HFF-Myc (cell line): Measurements from ENCODE around the gene FRK.

Source experiments
- DNase-seq: peaks from one replicate; pipeline ENCODE4 v3.0.0-alpha.2; 2011; ENCODE audit warnings: low read depth; ENCODE audit errors: extremely low read depth
- H3K4me3 ChIP-seq: replicated peaks from 2 replicates; pipeline ENCODE4 v1.5.1; 2011; ENCODE audit warnings: low read depth, mild to moderate bottlenecking, control low read depth, low read length
- TF ChIP-seq, protein P1 (sequence below): IDR thresholded peaks from 2 replicates; pipeline ENCODE4 v1.5.1; 2012; ENCODE audit warnings: mild to moderate bottlenecking, low read depth, low read length, control low read depth; ENCODE audit errors: missing control alignments

Gene FRK

DNA sequence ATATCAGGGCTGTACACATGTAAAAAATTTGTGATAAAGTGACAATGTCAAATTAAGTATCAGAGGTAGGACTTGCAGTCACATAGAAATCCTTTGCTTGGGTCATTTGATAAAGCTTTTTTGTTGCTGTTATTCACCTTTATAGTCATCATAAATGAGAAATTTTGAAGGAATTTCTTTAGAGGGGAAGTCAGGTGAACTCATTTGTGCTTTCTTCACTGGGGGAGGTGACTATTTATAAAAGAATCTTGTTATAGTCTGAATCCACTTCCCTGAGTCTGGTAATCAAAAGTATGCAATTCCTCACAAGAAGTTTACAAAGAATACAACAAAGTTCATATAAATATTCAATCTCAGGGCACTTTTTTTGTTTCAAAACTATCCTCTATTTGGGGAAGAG is 47.7 kb downstream of the FRK start:
- H3K4me3 ChIP-seq = no peak overlapping the region
- TF ChIP-seq, protein P1, sequence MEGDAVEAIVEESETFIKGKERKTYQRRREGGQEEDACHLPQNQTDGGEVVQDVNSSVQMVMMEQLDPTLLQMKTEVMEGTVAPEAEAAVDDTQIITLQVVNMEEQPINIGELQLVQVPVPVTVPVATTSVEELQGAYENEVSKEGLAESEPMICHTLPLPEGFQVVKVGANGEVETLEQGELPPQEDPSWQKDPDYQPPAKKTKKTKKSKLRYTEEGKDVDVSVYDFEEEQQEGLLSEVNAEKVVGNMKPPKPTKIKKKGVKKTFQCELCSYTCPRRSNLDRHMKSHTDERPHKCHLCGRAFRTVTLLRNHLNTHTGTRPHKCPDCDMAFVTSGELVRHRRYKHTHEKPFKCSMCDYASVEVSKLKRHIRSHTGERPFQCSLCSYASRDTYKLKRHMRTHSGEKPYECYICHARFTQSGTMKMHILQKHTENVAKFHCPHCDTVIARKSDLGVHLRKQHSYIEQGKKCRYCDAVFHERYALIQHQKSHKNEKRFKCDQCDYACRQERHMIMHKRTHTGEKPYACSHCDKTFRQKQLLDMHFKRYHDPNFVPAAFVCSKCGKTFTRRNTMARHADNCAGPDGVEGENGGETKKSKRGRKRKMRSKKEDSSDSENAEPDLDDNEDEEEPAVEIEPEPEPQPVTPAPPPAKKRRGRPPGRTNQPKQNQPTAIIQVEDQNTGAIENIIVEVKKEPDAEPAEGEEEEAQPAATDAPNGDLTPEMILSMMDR = no peak
- no peak for DNase-seq

DNA sequence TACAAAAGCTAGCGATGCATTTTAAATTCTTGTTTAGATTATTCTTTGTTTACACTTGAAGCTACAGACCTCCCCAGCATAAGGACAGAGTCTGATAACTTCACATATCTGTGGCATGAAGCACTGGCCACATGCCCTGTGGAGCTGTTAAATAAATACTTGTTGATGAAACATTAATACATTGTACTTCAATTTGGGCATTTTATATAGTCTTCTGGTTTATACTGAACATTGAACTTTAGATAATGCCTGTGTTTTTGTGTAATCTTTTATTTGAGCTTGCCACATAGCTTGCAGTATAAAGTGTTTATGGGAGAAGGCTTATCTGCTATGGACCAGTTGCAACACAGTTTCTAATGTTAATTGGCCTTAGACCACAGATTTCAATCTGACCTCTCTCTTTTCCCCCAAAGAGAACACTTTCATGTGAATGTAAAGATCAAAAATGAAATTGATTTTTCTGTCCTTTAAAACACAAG is 48.2 kb downstream of the FRK start:
- TF ChIP-seq, protein P1 = no peak
- no peak overlapping the region for H3K4me3 ChIP-seq
- DNase-seq = no peak

DNA sequence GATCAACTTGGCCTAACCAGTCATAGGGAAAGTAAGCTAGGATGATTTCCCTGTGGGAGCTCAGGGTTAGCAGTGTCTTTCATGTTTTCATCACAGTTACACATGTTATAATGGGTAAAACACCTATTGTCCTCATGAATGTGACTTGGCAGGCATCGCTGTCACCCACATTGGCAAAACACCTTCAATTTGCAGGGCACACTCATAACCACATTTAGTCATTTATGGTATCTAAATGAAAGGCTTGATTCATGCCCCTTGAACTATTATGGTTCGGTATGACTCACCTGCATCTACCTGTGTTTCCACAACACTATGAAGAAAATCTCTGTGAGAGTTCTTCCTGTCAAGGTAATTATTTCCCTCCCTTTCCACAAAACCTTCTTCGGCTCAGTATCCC is 49.2 kb downstream of the FRK start:
- H3K4me3 ChIP-seq = no peak overlapping the region
- TF ChIP-seq, protein P1 = no peak
- DNase-seq = no peak

DNA sequence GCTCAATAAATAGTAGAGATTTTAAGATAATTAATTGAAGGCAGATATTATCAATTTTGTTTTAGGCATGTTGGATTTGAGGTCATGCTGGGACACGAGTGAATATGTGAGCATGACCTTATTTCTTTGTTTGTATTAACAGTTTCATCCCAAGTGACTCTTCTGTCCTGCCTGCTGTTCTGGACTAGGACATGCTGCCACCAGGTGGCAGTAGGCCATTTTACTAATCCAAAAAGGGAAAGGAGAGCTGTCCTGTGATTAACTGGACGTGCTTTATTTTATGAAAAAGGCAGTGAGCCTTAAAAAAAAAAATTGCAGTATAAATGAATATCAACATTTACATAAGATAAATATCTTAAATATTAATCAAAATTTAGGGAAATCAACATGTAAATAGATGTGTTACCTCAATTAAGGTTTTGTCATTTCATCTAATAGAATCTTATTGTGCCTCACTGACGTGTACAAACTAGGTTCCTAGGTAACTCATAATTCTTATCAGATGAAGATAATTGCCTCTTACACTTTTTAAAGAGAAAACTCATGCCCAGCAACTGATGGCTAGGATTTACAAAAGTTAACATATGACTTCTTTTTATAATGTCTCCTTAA is 49.8 kb downstream of the FRK start:
- H3K4me3 ChIP-seq = no peak overlapping the region
- peak; percentile 25 for DNase-seq
- TF ChIP-seq, protein P1 = peak; percentile 89

DNA sequence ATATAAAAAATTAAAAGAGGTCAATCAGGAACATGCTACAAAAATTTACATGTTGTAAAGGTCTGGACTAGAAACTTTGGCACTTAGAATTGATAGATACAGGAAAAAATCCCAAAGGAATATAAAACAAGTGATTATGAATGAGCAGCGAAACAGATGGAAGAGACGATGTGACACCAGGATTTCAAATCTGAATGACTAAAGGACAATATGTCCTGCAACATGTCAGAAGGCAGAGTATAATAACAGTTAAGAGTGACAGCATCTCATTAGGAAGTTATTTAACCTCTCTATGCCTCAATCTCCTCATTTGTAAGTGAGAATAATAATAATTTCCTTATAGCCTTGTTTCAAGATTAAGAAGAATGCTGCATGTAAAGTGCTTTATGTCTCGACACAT is 50.3 kb downstream of the FRK start:
- no peak for DNase-seq
- H3K4me3 ChIP-seq = no peak overlapping the region
- TF ChIP-seq, protein P1 = no peak

DNA sequence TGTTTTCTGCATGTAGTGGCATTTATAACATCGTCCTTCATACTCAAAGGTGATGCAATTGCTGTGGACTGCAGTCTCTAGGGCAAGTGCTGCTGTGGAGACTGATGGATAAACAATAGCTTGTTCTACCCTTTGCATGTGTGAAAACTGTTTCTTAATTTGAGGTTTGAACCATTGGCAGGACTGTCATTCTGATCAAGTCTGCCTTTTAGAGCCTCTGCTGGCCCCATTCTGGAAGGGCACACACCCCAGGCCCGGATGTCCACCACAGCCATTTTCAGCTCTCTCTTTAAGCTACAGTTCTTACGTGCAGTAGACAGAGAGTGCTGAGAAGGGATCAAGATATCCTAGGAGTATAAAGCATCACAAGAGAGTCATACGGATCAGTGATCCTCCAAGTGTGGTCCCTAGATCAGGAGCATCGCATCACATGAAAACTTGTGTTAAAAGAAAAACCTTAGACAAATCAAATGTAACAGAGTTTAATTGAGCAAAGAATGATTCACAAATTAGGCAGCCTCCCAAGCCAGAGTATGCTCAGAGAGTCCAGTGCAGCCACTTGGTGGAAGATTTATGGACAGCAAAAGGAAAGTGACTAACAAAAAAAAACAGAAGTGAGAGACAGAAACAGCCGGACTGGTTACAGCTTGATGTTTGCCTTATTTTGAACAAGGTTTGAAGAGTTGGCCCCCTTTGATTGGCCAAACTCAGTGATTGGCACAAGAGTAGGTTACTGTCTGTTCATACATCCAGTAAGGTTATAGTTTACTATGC is 52.0 kb downstream of the FRK start:
- TF ChIP-seq, protein P1 = no peak
- DNase-seq = peak; percentile 10
- no peak overlapping the region for H3K4me3 ChIP-seq
